Pons (tissue), 1 donor: ENCODE data around the gene KLF11.
A peak's percentile ranks its signal among the peaks of the same experiment; 100 is the strongest.
"Not testable (repeated sequence)": the region's sequence is repeated elsewhere in the genome, so short reads cannot be mapped to it uniquely, and the experiment has no call there.

Experiments used
- DNase-seq: peaks from one replicate; pipeline ENCODE4 v3.0.0-alpha.2; 2016; ENCODE audit warnings: low spot score

The KLF11 gene

GRCh38 chr2:10085043-10085667, 41.8 kb downstream of the KLF11 start:
- no peak for DNase-seq

- no peak for DNase-seq
These were observed 42.3 kb downstream of the KLF11 start for GRCh38 chr2:10085668-10086059.

GRCh38 chr2:10086950-10087349, 43.6 kb downstream of the KLF11 start:
- no peak for DNase-seq

GRCh38 chr2:10087360-10087759, 44.0 kb downstream of the KLF11 start:
- no peak for DNase-seq

GRCh38 chr2:10089565-10090190, 46.3 kb downstream of the KLF11 start:
- DNase-seq = no peak

GRCh38 chr2:10091182-10091888, 48.0 kb downstream of the KLF11 start:
- no peak for DNase-seq

GRCh38 chr2:10091889-10092244, 48.5 kb downstream of the KLF11 start:
- DNase-seq = not testable (repeated sequence)

- DNase-seq = no peak
These were observed 51.0 kb downstream of the KLF11 start for GRCh38 chr2:10094271-10094814.

GRCh38 chr2:10095175-10095574, 51.8 kb downstream of the KLF11 start:
- DNase-seq = no peak

- no peak for DNase-seq
These were observed 53.3 kb downstream of the KLF11 start for GRCh38 chr2:10096641-10097040.

GRCh38 chr2:10097352-10098148, 54.2 kb downstream of the KLF11 start:
- peak; percentile 33 for DNase-seq

- DNase-seq = no peak
These were observed 58.1 kb downstream of the KLF11 start for GRCh38 chr2:10101491-10101890.

GRCh38 chr2:10103179-10103578, 59.8 kb downstream of the KLF11 start:
- no peak for DNase-seq
